SK-N-SH (cell line): ENCODE data around the gene ZNF747. TPM values are rescaled to one million over a fixed set of nuclear protein-coding genes. Genes with fewer than 3 reads are reported as not detected.

ENCODE experiments used
- CTCF ChIA-PET: fragments of 300-600, 350-600 bp; formaldehyde crosslinking; extraction: SDS; loops from one replicate; lab custom pipeline; 2021; lab: Yijun Ruan, JAX
- POLR2A ChIA-PET: fragments of 350-600 bp; sonication (Branson Sonifier 250); formaldehyde crosslinking; extraction: SDS; loops from one replicate; lab custom pipeline; 2020; ENCODE audit warnings: antibody characterized with exemption, inconsistent platforms; lab: Yijun Ruan, JAX
- DNase-seq: peaks from one replicate; pipeline ENCODE4 v3.0.0; 2012
- H2AFZ ChIP-seq: fragments of 200-600 bp; sonication (generic); 2 replicates; pipeline ENCODE4 v1.8.1; 2016; ENCODE audit warnings: antibody characterized with exemption, mild to moderate bottlenecking, low read depth
- H3F3A ChIP-seq: fragments of 200-600 bp; sonication (generic); replicated peaks from 2 replicates; pipeline ENCODE3; 2016; ENCODE audit warnings: antibody characterized with exemption, mild to moderate bottlenecking; ENCODE audit not compliant: insufficient read depth
- H3K27ac ChIP-seq, 2 experiments: fragments of 200-500 bp in 1 of 2; fragments of 200-600 bp in 1 of 2; sonication (Bioruptor generic) in 1 of 2; sonication (generic), shearing (Covaris generic) in 1 of 2; 2 replicates each; pipeline versions ENCODE4 v1.5.1 to v1.6.1; 2014 to 2016; ENCODE audit warnings: low read depth in 2 of 2, inconsistent platforms in 1 of 2, low read length in 1 of 2, mild to moderate bottlenecking in 1 of 2, mixed read lengths in 1 of 2
- H3K27me3 ChIP-seq: fragments of 200-600 bp; sonication (generic), shearing (Covaris generic); 2 replicates; pipeline ENCODE4 v1.6.1; 2016; ENCODE audit warnings: mixed run types; ENCODE audit not compliant: insufficient read depth
- H3K36me3 ChIP-seq, 2 experiments: fragments of 200-500 bp in 1 of 2; fragments of 200-600 bp in 1 of 2; sonication (Bioruptor generic) in 1 of 2; sonication (generic) in 1 of 2; replicated peaks in 1 of 2; 2 replicates each; pipeline versions ENCODE3 to v1.5.1; 2014 to 2016; ENCODE audit warnings: low read length in 1 of 2, mild to moderate bottlenecking in 1 of 2; ENCODE audit not compliant: insufficient read depth in 2 of 2, control insufficient read depth in 1 of 2
- H3K4me1 ChIP-seq, 2 experiments: fragments of 200-500 bp in 1 of 2; fragments of 200-600 bp in 1 of 2; sonication (Bioruptor generic) in 1 of 2; sonication (generic), shearing (Covaris generic) in 1 of 2; 2 replicates each; pipeline versions ENCODE4 v1.5.1 to v1.6.1; 2014 to 2016; ENCODE audit warnings: low read depth in 1 of 2, low read length in 1 of 2, mixed run types in 1 of 2; ENCODE audit not compliant: insufficient read depth in 2 of 2, control insufficient read depth in 1 of 2
- H3K4me2 ChIP-seq: fragments of 200-600 bp; sonication (generic), shearing (Covaris generic); 2 replicates; pipeline ENCODE4 v1.6.1; 2017; ENCODE audit warnings: mixed run types
- H3K4me3 ChIP-seq, 2 experiments: fragments of 200-500 bp in 1 of 2; fragments of 200-600 bp in 1 of 2; sonication (Bioruptor generic) in 1 of 2; sonication (generic), shearing (Covaris generic) in 1 of 2; 2 replicates each; pipeline versions ENCODE4 v1.5.1 to v1.8.1; 2014 to 2016; ENCODE audit warnings: low read depth in 2 of 2, inconsistent platforms in 1 of 2, low read length in 1 of 2, mild to moderate bottlenecking in 1 of 2, mixed read lengths in 1 of 2, moderate library complexity in 1 of 2
- H3K79me2 ChIP-seq: fragments of 200-600 bp; sonication (generic); 2 replicates; pipeline ENCODE4 v1.8.1; 2017; ENCODE audit warnings: mild to moderate bottlenecking; ENCODE audit not compliant: insufficient read depth
- H3K9ac ChIP-seq: fragments of 200-600 bp; sonication (generic); 2 replicates; pipeline ENCODE4 v1.6.1; 2017; ENCODE audit warnings: mixed run types
- H3K9me2 ChIP-seq: fragments of 200-600 bp; sonication (generic); 2 replicates; pipeline ENCODE4 v1.6.1; 2017; ENCODE audit warnings: mixed run types
- H3K9me3 ChIP-seq: fragments of 200-600 bp; sonication (generic); 2 replicates; pipeline ENCODE4 v1.6.1; 2017; ENCODE audit warnings: mixed run types, mild to moderate bottlenecking, moderate library complexity
- H4K20me1 ChIP-seq: fragments of 200-600 bp; sonication (generic); 2 replicates; pipeline ENCODE4 v1.6.1; 2017; ENCODE audit warnings: mild to moderate bottlenecking, mixed run types; ENCODE audit not compliant: insufficient read depth
- CHD2 ChIP-seq: fragments of 150-350 bp; IDR thresholded peaks from 2 replicates; pipeline ENCODE4 v1.6.1; 2018; ENCODE audit warnings: low read length; ENCODE audit not compliant: partially characterized antibody
- GABPA ChIP-seq: IDR thresholded peaks from 2 replicates; pipeline ENCODE4 v1.4.0; 2012; ENCODE audit warnings: low read depth, mild to moderate bottlenecking
- IRF3 ChIP-seq: fragments of 150-350 bp; IDR thresholded peaks from 2 replicates; pipeline ENCODE4 v1.6.1; 2016; ENCODE audit warnings: mild to moderate bottlenecking, low read depth, low read length
- JUND ChIP-seq: IDR thresholded peaks from 2 replicates; pipeline ENCODE4 v1.4.0; 2012
- NFIC ChIP-seq: IDR thresholded peaks from 2 replicates; pipeline ENCODE4 v1.4.0; 2012; ENCODE audit warnings: borderline replicate concordance
- RCOR1 ChIP-seq: fragments of 150-350 bp; IDR thresholded peaks from 2 replicates; pipeline ENCODE4 v1.6.1; 2017; ENCODE audit warnings: antibody characterized with exemption, low read length
- REST ChIP-seq: IDR thresholded peaks from 2 replicates; pipeline ENCODE4 v1.6.1; 2012; ENCODE audit warnings: mild to moderate bottlenecking, low read depth, low read length, moderate library complexity
- RFX5 ChIP-seq: IDR thresholded peaks from 2 replicates; pipeline ENCODE4 v1.6.1; 2012; ENCODE audit warnings: mild to moderate bottlenecking, improper control_type of control experiment, low read length
- TAF1 ChIP-seq: IDR thresholded peaks from 2 replicates; pipeline ENCODE4 v1.6.1; 2012; ENCODE audit warnings: low read depth, mild to moderate bottlenecking, low read length, moderate library complexity, borderline replicate concordance
- TCF12 ChIP-seq: IDR thresholded peaks from 2 replicates; pipeline ENCODE4 v1.4.0; 2012
- TEAD4 ChIP-seq: IDR thresholded peaks from 2 replicates; pipeline ENCODE4 v1.4.0; 2012; ENCODE audit warnings: mild to moderate bottlenecking, borderline replicate concordance; ENCODE audit not compliant: insufficient read depth
- USF1 ChIP-seq: IDR thresholded peaks from 2 replicates; pipeline ENCODE4 v1.4.0; 2012; ENCODE audit warnings: low read depth, borderline replicate concordance
- USF2 ChIP-seq: fragments of 150-350 bp; IDR thresholded peaks from 2 replicates; pipeline ENCODE4 v1.6.1; 2017; ENCODE audit warnings: antibody characterized with exemption, low read length, low read depth, borderline replicate concordance
- ZBTB33 ChIP-seq: IDR thresholded peaks from 2 replicates; pipeline ENCODE4 v1.4.0; 2012; ENCODE audit warnings: low read depth, borderline replicate concordance
- WGBS: methylation state at CpG from one replicate; pipeline ENCODE4 v1.1.6; 2017; ENCODE audit warnings: low lambda C conversion rate; 5-methylcytosine and 5-hydroxymethylcytosine counted together
- polyA plus RNA-seq, 3 experiments: library from polyadenylated mRNA; depleted of rRNA; stranded (reverse); fragments of >200 nt; gene quantifications; 2 replicates each; pipeline ENCODE4 v1.2.3, GENCODE V29; 2012

ZNF747 gene
- polyA plus RNA-seq, 1 of the 3 experiments (the other 2 are of a cell fraction): 5.8 TPM

- H2AFZ ChIP-seq: no peak overlapping the region
- no peak overlapping the region for H3K4me3 ChIP-seq
- WGBS: 89% methylated on average over 4 of the region's 4 CpGs
- no peaks in the 10 kb centered on the region for H3K79me2 ChIP-seq
- no peak overlapping the region for H3K27ac ChIP-seq
- H3K36me3 ChIP-seq: no peaks in the 10 kb centered on the region
- POLR2A ChIA-PET: interaction anchor here (0.6 kb wide), 1 partner anchor 114 kb away, joined by 5 read pairs; no protein-coding TSS in a partner anchor
- H4K20me1 ChIP-seq: no peaks in the 10 kb centered on the region
- no peaks in the 10 kb centered on the region for H3K27me3 ChIP-seq
- no peak overlapping the region for H3K4me2 ChIP-seq
- no peak for TF ChIP-seq GABPA
- TF ChIP-seq RCOR1: no peak
- no peak for TF ChIP-seq CHD2
- TF ChIP-seq IRF3: no peak
- TF ChIP-seq, all 33 proteins: peak for 0
- Histone ChIP-seq H3K9me2 (no peaks in the 10 kb centered on the region), H3K4me1 (no peaks in the 10 kb centered on the region), H3F3A (peaks cover 2% of the 10 kb centered on the region), H3K9ac (no peak overlapping the region), H3K9me3 (no peaks in the 10 kb centered on the region)
- CTCF ChIA-PET: no interaction called here
- no peak for DNase-seq
Measured at GRCh38 chr16:30491229-30491628, 43.4 kb downstream of the ZNF747 start.

- Histone ChIP-seq H3K27ac (no peak overlapping the region), H3K9ac (no peak overlapping the region), H3K79me2 (no peaks in the 10 kb centered on the region), H3K4me3 (no peak overlapping the region), H3K4me2 (no peak overlapping the region), H3K9me2 (no peaks in the 10 kb centered on the region), H3K9me3 (no peaks in the 10 kb centered on the region), H2AFZ (no peak overlapping the region), H4K20me1 (no peaks in the 10 kb centered on the region), H3F3A (peaks cover 2% of the 10 kb centered on the region), H3K27me3 (no peaks in the 10 kb centered on the region), H3K4me1 (no peaks in the 10 kb centered on the region), H3K36me3 (no peaks in the 10 kb centered on the region)
- 89% methylated on average over 6 of the region's 6 CpGs for WGBS
- ChIA-PET POLR2A (no interaction called here), CTCF (interaction anchor here (0.7 kb wide), 1 partner anchor 33 kb away, joined by 3 read pairs; no protein-coding TSS in a partner anchor)
- TF ChIP-seq NFIC: no peak
- no peak for TF ChIP-seq TEAD4
- no peak for TF ChIP-seq IRF3
- no peak for TF ChIP-seq TCF12
- TF ChIP-seq USF2: no peak
- TF ChIP-seq JUND: no peak
- TF ChIP-seq TAF1: no peak
- no peak for TF ChIP-seq REST
- TF ChIP-seq USF1: no peak
- no peak for TF ChIP-seq RFX5
- no peak for TF ChIP-seq ZBTB33
- DNase-seq: no peak
Measured at GRCh38 chr16:30490210-30490609, 44.4 kb downstream of the ZNF747 start.
